SU-DHL-6 (cell line): Measurements from ENCODE around the gene CADM1.

Experiments
- CTCF ChIP-seq: fragments of 200-600 bp; sonication (generic); IDR thresholded peaks from one replicate; pipeline ENCODE4 v1.5.1; 2017; ENCODE audit warnings: antibody characterized with exemption, mild to moderate bottlenecking, low read length, moderate library complexity; ENCODE audit not compliant: insufficient read depth, poor library complexity, severe bottlenecking
- EZH2phosphoT487 ChIP-seq: fragments of 200-600 bp; sonication (generic), shearing (Covaris generic); conservative IDR thresholded peaks from 2 replicates; pipeline ENCODE4 v1.6.1; 2018; ENCODE audit warnings: mild to moderate bottlenecking, antibody characterized with exemption, low read length, moderate library complexity, mixed read lengths

GRCh38 chr11:115377882-115378296, 126.3 kb downstream of the CADM1 start:
- TF ChIP-seq CTCF (no peak), EZH2phosphoT487 (no peak)
